Activated CD4-positive, alpha-beta T cell treated with anti-CD3 and anti-CD28 coated beads, Interleukin-2, amount 50 U/mL, for 4 hours (primary cell): ENCODE data around the gene SRGAP1.

Experiments used
- DNase-seq, 2 experiments: peaks; one replicate each; pipeline ENCODE4 v3.0.0-alpha.2; 2020

The SRGAP1 gene

DNA sequence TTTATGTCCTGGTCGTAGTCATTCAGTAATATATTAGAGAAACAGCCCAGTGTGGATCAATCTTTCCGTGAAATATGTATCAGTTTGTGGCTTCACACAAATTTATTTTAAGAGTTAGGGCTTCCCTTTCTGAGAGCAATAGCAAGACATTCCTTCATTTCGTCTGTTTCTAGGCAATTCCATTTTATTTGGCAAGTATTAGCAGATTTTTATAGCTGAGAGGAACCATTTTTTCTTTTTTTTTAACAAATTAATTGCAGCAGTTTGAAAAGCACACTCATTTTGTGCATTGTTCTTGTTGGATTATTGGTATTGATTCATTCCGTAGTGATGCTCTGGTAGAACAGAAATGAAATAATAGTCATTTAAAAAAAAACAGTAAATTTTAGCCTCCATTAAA, 132.9 kb downstream of the SRGAP1 start:
- DNase-seq: no peak

DNA sequence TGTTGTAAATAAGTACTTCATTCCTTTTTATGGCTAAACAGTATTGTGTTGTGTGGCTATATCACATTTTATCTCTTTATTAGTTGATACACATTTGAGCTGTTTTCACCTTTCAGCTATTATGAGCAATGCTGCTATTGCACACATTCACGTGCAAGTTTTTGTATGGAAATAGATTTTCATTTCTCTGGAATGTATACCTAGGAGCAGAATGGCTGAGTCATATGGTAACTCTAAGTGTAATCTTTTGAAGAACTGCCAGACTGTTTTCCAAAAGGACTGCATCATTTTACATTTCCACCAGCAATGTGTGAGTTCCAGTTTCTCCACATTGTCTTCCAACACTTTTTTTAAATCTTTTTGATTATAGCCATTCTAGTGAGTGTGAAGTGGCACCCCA, 134.0 kb downstream of the SRGAP1 start:
- no peak for DNase-seq

GRCh38 chr12:63980211-63980610, 135.7 kb downstream of the SRGAP1 start:
- no peak for DNase-seq

DNA sequence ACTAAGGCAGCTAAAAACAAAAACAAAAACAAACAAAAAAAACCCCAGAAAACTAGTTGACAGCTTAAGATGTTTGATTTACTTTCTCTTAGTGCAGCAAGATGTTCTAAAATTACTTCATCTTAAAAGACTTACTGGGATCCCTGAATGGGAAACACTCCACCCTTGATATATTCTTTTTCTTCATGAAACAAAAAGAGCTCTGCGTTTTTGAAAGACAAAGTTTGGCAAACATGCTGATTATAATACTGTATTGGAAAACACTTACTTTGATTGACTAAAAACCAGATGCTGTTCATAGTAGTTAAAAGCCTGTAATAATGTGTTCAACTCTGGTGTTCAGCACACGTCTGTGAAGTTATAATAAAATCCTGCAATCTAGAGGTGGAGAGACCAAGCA, 136.8 kb downstream of the SRGAP1 start:
- no peak for DNase-seq

DNA sequence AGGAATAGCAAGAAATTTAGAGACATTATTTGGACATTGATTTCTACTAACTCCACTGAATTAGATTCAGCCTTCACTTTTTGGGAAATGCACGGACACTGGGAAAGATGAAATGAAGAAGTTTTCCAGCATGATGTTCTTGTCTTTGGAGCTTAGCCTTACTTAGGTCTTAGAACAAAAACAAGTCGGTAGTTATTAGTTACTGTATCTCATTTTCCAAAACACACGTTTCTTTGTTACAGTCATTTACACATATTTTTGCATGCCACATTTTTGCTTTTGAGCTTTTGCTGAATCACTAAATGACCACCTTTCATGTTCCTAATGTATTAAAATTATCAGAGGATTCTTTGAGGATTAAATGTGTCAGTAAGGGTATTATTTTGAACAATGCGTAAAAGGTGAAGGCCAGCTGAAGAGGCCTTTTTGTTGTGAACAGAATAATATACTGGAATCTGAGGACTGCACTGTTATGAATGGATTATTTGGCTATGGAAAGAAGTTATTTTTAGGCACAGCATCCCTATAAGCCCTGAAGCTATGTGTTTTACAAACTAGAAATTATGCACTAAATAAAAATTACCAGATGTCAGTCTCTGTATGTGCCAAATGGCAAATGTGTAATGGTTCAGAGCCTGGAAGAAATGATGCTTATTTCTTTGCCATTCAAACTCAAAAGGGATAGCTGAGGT, 138.2 kb downstream of the SRGAP1 start:
- DNase-seq: no peak

- no peak for DNase-seq
These were observed 141.0 kb downstream of the SRGAP1 start for GRCh38 chr12:63985456-63985855.

- no peak for DNase-seq
These were observed 141.4 kb downstream of the SRGAP1 start for GRCh38 chr12:63985945-63986344.

DNA sequence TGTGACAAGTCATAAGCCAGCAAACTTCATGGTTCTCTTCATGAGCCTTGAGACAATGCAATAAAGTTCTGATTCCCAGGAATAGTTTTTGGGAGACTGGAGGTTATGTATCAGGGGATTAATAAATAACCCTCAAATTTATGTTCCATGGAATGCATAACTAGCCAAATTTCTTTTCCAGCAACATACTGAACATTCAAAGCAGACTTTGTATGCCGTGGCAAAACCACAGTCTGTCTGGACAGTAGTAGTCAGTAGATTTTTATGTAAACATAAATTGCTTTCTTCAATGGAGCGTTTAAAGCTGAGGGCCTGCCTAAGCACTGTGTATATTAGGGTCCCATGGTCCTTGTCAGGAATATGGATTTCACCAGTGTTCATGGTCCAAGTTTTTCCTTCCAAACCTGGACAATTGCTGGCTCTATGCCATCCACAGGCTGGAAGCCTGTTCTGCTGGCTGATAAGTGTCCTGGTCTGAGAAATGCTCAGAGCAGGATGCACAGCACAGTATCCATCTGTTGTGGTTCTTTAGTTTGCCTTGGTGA, 144.9 kb downstream of the SRGAP1 start:
- no peak for DNase-seq

DNA sequence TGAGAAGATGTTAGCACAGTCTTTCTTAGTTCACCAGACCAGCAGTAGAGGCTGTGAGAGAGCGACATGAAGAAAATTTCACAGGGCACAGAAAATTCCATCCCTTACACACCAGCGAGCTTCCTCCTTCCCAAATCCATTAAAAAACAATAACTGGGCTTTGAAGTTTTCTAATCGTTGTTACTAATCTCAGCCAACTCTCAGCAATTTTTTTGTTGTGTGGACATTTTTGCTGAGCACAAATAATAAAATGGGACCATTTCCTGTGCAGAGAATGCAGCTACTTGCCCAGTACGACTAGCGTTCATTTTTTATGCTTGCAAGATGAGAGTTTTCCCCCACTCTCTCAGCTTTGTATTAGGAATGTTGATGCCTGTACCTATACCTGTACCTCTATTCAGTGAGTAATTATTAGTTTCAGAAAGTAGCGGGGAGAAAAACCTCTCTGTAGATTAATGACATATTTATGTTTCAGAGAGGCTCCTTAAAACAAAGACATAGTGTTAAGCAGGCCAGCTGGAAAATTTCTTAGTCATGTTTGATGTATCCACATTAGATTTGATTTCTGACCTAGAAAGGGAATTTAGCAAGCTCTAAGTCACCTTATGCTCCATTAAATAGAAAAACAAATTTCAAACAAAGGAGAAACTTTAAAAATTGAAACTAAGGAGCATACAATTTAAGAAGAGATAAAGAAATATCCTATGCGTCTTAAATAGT, 146.5 kb downstream of the SRGAP1 start:
- DNase-seq: no peak

DNA sequence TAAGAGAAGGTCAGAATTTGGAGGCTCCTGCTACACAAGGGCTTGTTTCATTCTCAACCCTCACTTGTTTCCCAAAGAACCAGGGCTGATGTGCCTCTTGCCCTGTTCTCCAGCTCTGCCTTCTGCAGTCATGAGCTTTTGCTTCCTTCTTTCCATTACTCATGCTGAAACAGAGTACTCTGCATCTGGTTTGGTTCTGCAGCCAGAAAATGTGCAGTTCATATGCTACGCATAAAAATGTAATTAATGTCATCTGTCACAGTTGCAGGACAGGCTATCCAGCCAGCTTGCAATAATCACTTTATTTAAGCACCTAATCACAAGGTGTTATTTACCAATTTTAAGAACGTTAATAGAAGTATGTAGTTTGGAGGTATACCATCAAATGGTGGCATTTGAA, 150.2 kb downstream of the SRGAP1 start:
- no peak for DNase-seq

DNA sequence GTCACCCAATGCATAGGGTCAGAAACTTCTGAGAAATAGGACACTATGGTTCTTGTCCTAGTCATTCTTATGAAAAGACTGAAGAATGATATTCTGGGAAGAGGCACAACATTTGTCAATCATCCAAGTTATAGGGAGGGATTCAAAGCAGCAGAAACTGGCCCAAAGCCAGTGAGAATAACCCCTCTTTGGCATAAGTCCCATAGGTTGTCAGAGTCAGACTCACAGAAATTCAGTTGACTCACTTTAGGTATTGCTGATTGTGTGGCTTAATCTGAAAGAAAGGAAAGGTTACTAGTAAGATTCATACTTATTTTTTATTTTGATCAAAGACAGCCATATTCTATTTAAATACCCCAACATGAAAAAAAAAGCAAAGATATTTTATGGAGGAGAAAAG, 151.0 kb downstream of the SRGAP1 start:
- no peak for DNase-seq

DNA sequence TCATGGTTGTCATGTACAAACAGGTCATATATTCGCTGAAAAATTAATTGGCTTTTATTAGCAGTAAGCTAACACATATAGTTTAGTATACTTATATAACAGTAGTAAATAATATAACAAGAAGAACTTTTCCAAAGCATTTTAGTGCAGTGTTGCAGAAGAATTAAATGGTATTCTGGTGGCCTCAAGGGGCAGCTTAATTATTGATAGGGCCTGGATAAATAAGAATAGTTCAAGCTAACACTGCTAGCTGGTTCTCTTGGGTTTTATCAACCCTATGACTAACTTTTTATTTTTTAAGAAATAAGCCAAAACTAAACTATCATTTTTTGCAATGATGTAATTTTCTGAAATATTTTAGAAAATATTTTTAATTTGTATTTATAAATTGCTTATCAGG, 152.1 kb downstream of the SRGAP1 start:
- no peak for DNase-seq

DNA sequence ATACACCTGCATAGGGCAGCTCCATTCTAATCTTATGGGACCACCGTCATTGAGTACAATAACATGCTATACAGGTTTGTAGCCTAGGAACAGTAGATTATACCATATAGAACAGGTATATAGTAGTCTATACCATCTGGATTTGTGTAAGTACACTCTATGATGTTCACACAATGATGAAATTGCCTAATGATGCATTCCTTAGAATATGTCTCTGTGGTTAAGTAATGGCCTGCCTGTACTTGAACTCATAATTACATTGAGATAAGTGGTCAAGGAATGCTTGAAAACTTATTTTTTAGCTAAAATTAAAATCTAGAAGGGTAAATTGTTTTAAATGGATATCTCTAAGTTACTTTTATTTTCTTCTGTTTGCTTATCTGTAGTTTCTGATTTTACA, 152.7 kb downstream of the SRGAP1 start:
- no peak for DNase-seq

- no peak for DNase-seq
These were observed 154.1 kb downstream of the SRGAP1 start for GRCh38 chr12:63998584-63998983.

- no peak for DNase-seq
These were observed 155.4 kb downstream of the SRGAP1 start for GRCh38 chr12:63999853-64000252.

- DNase-seq: no peak
These were observed 156.9 kb downstream of the SRGAP1 start for GRCh38 chr12:64001439-64001838.

DNA sequence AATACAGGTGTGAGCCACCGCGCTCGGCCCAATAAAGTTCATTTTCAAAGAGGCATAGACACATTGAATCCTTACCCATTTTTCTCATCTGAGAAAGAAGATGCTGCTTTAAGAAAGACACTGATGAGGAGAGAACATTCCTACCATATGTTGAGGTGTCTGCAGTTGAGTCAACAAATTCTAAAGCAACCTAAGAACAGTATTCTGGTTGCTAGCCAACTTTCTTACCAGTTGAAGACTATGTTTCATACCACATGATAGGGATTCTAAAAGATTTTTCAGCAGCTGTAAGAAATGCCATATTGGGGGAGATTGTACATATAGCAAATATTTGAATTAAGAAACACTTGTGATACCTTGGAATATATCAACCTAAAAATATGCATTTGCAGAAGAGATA, 160.1 kb downstream of the SRGAP1 start:
- no peak for DNase-seq

DNA sequence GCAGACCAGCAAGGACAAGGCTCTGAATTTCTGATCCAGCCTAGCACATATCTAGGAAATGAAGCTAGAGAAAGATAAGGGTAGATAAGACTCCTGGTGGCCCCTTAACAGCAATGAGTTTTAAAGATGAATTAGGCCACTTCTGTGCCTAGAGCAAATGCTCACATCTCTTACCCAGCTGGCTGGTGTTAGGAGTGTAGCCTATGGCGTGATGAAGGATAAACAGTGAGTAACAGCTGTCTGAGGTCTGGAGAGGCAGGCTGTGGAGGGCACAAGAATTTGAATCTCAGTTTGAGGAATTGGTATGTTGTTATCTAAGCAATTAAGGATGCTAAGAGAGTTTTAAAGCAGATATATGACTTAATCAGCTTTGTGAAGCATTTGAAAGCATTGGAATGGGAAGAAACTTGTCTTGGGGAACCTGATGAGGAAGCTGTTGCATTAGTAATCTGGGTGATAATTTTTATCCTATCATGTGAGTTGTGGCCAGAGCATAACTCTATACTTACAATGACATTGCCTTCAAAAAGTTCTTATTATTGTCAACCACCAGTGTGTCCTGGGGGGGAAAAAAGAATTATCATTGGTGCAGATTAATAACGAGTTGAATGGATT, 161.8 kb downstream of the SRGAP1 start:
- DNase-seq: no peak

GRCh38 chr12:64007853-64008252, 163.4 kb downstream of the SRGAP1 start:
- DNase-seq: no peak

GRCh38 chr12:64008596-64008995, 164.1 kb downstream of the SRGAP1 start:
- DNase-seq: no peak

- DNase-seq: no peak
These were observed 165.0 kb downstream of the SRGAP1 start for GRCh38 chr12:64009321-64010068.

GRCh38 chr12:64010069-64010686, 165.7 kb downstream of the SRGAP1 start:
- no peak for DNase-seq

GRCh38 chr12:64016521-64016920, 172.0 kb downstream of the SRGAP1 start:
- DNase-seq: no peak
